HepG2 (cell line): ENCODE results near the gene TEAD3. TPM values are rescaled to one million over a fixed set of nuclear protein-coding genes. Genes with fewer than 3 reads are reported as not detected.
A peak's percentile ranks its signal among the peaks of the same experiment; 100 is the strongest.

Experiments used
- ARNT2 ChIP-seq: sonication (generic); formaldehyde crosslinking; IDR thresholded peaks from 2 replicates; pipeline ENCODE4 v1.8.0; 2022; ENCODE audit warnings: mild to moderate bottlenecking, low read depth, missing genetic modification reagents, moderate library complexity
- ATF2 ChIP-seq: sonication (generic); formaldehyde crosslinking; IDR thresholded peaks from 2 replicates; pipeline ENCODE4 v1.4.0; 2020; ENCODE audit warnings: missing genetic modification reagents
- CAMTA2 ChIP-seq: sonication (generic); formaldehyde crosslinking; IDR thresholded peaks from 2 replicates; pipeline ENCODE4 v1.4.0; 2020; ENCODE audit warnings: mild to moderate bottlenecking, missing genetic modification reagents, borderline replicate concordance
- FOXA1 ChIP-seq, 2 experiments: fragments of 450-650 bp in 1 of 2; sonication (generic) in 1 of 2; formaldehyde crosslinking in 1 of 2; IDR thresholded peaks; 2 replicates each; pipeline versions ENCODE4 v1.4.0 to v1.6.1; 2016 to 2020; ENCODE audit warnings: missing genetic modification reagents in 1 of 2
- IKZF1 ChIP-seq: fragments of 450-650 bp; IDR thresholded peaks from 2 replicates; pipeline ENCODE4 v1.7.1; 2016
- KLF13 ChIP-seq: sonication (generic); formaldehyde crosslinking; IDR thresholded peaks from 2 replicates; pipeline ENCODE4 v1.4.0; 2020; ENCODE audit warnings: mild to moderate bottlenecking, missing genetic modification reagents
- NFE2L1 ChIP-seq: sonication (generic); formaldehyde crosslinking; IDR thresholded peaks from 2 replicates; pipeline ENCODE4 v1.4.0; 2020; ENCODE audit warnings: missing genetic modification reagents, mild to moderate bottlenecking, borderline replicate concordance
- NFRKB ChIP-seq: fragments of 450-650 bp; IDR thresholded peaks from 2 replicates; pipeline ENCODE4 v1.6.1; 2017
- PRPF4 ChIP-seq: fragments of 200-400 bp; formaldehyde crosslinking; IDR thresholded peaks from 2 replicates; pipeline ENCODE4 v1.6.1; 2016; ENCODE audit warnings: low read length, low read depth; ENCODE audit not compliant: poor library complexity, severe bottlenecking
- SIX1 ChIP-seq: sonication (generic); formaldehyde crosslinking; IDR thresholded peaks from 2 replicates; pipeline ENCODE4 v1.4.0; 2020; ENCODE audit warnings: missing genetic modification reagents, borderline replicate concordance
- SMAD9 ChIP-seq: sonication (generic); formaldehyde crosslinking; IDR thresholded peaks from 2 replicates; pipeline ENCODE4 v1.5.1; 2020; ENCODE audit warnings: mild to moderate bottlenecking, missing genetic modification reagents
- TFAP4 ChIP-seq: sonication (generic); IDR thresholded peaks from 2 replicates; pipeline ENCODE4 v1.6.1; 2016; ENCODE audit warnings: low read depth, borderline replicate concordance
- USF2 ChIP-seq, 2 experiments: sonication (generic) in 1 of 2; formaldehyde crosslinking in 1 of 2; IDR thresholded peaks; 2 replicates each; pipeline versions ENCODE4 v1.5.1 to v1.6.1; 2011 to 2020; ENCODE audit warnings: borderline replicate concordance in 1 of 2, low read depth in 1 of 2, low read length in 1 of 2, mild to moderate bottlenecking in 1 of 2, missing genetic modification reagents in 1 of 2, moderate library complexity in 1 of 2
- ZBTB7A ChIP-seq: sonication (generic); formaldehyde crosslinking; IDR thresholded peaks from 2 replicates; pipeline ENCODE4 v1.8.0; 2022; ENCODE audit warnings: mild to moderate bottlenecking, missing genetic modification reagents
- ZNF317 ChIP-seq: sonication (generic); formaldehyde crosslinking; IDR thresholded peaks from 2 replicates; pipeline ENCODE4 v1.5.0; 2020; ENCODE audit warnings: mild to moderate bottlenecking, missing genetic modification reagents
- ZNF331 ChIP-seq: sonication (generic); formaldehyde crosslinking; IDR thresholded peaks from 2 replicates; pipeline ENCODE4 v1.4.0; 2020; ENCODE audit warnings: missing genetic modification reagents
- ZNF576 ChIP-seq: sonication (generic); formaldehyde crosslinking; IDR thresholded peaks from 2 replicates; pipeline ENCODE4 v1.4.0; 2020; ENCODE audit warnings: mild to moderate bottlenecking, missing genetic modification reagents
- ZNF639 ChIP-seq: conservative IDR thresholded peaks from 2 replicates; pipeline ENCODE4 v1.6.1; 2018; ENCODE audit warnings: missing genetic modification reagents
- ZNF674 ChIP-seq: sonication (generic); formaldehyde crosslinking; IDR thresholded peaks from 2 replicates; pipeline ENCODE4 v1.5.0; 2020; ENCODE audit warnings: low read depth, mild to moderate bottlenecking, missing genetic modification reagents
- polyA plus RNA-seq, 8 experiments: library from polyadenylated mRNA; depleted of rRNA in 3 of 8; stranded (reverse) in 7 of 8; unstranded in 1 of 8; fragments of >200 nt; fragmentation: Illumina TruSeq in 4 of 8; extraction: Trizol in 4 of 8; gene quantifications; 2 replicates each; pipeline versions ENCODE4 v1.2.1 to v1.2.3, GENCODE V29; 2011 to 2016; ENCODE audit warnings: low read depth in 4 of 8, missing spikeins in 1 of 8, mixed read lengths in 1 of 8; ENCODE audit not compliant: insufficient read depth in 1 of 8
- total RNA-seq, 5 experiments: library from RNA; depleted of rRNA; stranded (reverse); fragments of >200 nt; fragmentation: Illumina TruSeq; extraction: Trizol; gene quantifications; 2 replicates each; pipeline ENCODE4 v1.2.3, GENCODE V29; 2016; ENCODE audit warnings: low read depth in 1 of 5

The TEAD3 gene
- total and polyA plus RNA-seq, 2 of the 13 experiments (the other 11 are each of a cell fraction or from before 2014, with no cell fraction given) = 15.1 to 16.5 TPM

- no peak for TF ChIP-seq USF2 (IDR thresholded peaks at IDR 0.05; ENCODE audit: low read depth, low read length)
- peak; percentile 56; the same call in 1 of the 2 replicates for TF ChIP-seq USF2 (CRISPR knock-in tag; IDR thresholded peaks at IDR 0.05; ENCODE audit: borderline replicate concordance)
- TF ChIP-seq KLF13 (CRISPR knock-in tag) = peak; percentile 21
- TF ChIP-seq ZNF331 (CRISPR knock-in tag) = peak; percentile 95
- TF ChIP-seq ATF2 (CRISPR knock-in tag) = peak; percentile 79
- TF ChIP-seq ZNF674 (CRISPR knock-in tag) = peak; percentile 96
- TF ChIP-seq SIX1 = peak; percentile 72; the same call in 1 of the 2 replicates
- peak; percentile 97 for TF ChIP-seq ZBTB7A (CRISPR knock-in tag)
- TF ChIP-seq ARNT2 (CRISPR knock-in tag) = peak; percentile 100
- TF ChIP-seq FOXA1 (IDR thresholded peaks at IDR 0.05) = no peak
- peak; percentile 39 for TF ChIP-seq FOXA1 (CRISPR knock-in tag; IDR thresholded peaks at IDR 0.05)
- TF ChIP-seq NFRKB = no peak
- TF ChIP-seq PRPF4 = no peak
- 0 out of 2 replicates have a peak, but pooled peaks have one; percentile 69 for TF ChIP-seq NFE2L1 (CRISPR knock-in tag)
- TF ChIP-seq ZNF639 (CRISPR knock-in tag) = peak; percentile 87
- TF ChIP-seq ZNF317 (CRISPR knock-in tag) = peak; percentile 88
- no peak for TF ChIP-seq IKZF1
- peak; percentile 83; the same call in 1 of the 2 replicates for TF ChIP-seq ZNF576 (CRISPR knock-in tag)
- no peak for TF ChIP-seq SMAD9 (CRISPR knock-in tag)
- TF ChIP-seq CAMTA2 (CRISPR knock-in tag) = peak; percentile 85; the same call in 1 of the 2 replicates
- TF ChIP-seq TFAP4 = no peak
Measured at GRCh38 chr6:35468181-35468979, 28.5 kb downstream of the TEAD3 start, which contains the start of gene RPL10A (continued).
